Kidney tubule cell (primary cell): ENCODE data around the gene SH3BP1.

ENCODE experiments used
- DNase-seq: peaks from one replicate; pipeline ENCODE4 v3.0.0-alpha.2; 2018; ENCODE audit warnings: low spot score

SH3BP1 gene

GRCh38 chr22:37616201-37617083, 23.0 kb upstream of the SH3BP1 start:
- peak; percentile 40 for DNase-seq

DNA sequence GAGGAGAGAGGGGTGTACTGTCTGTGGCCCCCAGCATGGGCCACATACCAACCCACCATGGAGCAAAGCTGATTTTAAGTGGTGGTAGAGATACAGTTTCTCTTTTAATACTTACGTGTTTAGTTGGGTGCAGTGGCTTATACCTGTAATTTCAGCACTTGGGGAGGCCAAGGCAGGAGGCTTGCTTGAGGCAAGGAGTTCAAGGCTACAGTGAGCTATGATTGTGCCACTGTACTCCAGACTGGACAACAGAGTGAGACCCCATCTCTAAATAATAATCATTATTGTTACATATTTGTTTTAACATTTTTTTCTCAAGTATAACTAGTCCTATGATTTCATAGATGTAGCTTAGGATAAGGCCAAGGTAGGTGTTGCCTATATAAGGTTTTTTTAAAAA, 22.0 kb upstream of the SH3BP1 start:
- DNase-seq: no peak

GRCh38 chr22:37618072-37618656, 21.3 kb upstream of the SH3BP1 start:
- no peak for DNase-seq

GRCh38 chr22:37618674-37619073, 20.8 kb upstream of the SH3BP1 start:
- DNase-seq: no peak

GRCh38 chr22:37619991-37620390, 19.5 kb upstream of the SH3BP1 start:
- DNase-seq: no peak

DNA sequence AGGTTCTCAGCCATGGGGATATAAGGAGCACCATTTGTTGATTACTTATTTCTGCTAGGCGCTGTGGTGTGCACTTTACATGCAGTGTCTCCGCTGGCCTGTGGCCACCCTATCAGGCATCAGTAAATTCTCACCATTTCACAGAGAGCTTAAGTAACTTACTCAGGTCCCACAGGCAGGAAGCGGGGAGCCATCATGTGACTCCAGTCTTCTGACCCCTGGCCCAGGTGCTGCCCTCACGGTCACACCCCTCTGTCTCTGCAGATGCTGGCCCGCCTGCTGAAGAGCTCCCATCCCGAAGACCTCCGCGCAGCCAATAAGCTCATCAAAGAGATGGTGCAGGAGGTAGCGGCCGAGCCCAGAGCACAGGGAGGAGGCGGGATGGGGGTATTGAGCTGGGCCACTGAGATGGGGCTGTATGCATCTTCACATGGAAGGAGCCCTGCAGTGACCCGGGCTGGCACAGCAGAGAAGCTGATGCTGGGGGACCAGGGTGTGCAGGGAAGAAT, 18.1 kb upstream of the SH3BP1 start:
- DNase-seq: no peak

DNA sequence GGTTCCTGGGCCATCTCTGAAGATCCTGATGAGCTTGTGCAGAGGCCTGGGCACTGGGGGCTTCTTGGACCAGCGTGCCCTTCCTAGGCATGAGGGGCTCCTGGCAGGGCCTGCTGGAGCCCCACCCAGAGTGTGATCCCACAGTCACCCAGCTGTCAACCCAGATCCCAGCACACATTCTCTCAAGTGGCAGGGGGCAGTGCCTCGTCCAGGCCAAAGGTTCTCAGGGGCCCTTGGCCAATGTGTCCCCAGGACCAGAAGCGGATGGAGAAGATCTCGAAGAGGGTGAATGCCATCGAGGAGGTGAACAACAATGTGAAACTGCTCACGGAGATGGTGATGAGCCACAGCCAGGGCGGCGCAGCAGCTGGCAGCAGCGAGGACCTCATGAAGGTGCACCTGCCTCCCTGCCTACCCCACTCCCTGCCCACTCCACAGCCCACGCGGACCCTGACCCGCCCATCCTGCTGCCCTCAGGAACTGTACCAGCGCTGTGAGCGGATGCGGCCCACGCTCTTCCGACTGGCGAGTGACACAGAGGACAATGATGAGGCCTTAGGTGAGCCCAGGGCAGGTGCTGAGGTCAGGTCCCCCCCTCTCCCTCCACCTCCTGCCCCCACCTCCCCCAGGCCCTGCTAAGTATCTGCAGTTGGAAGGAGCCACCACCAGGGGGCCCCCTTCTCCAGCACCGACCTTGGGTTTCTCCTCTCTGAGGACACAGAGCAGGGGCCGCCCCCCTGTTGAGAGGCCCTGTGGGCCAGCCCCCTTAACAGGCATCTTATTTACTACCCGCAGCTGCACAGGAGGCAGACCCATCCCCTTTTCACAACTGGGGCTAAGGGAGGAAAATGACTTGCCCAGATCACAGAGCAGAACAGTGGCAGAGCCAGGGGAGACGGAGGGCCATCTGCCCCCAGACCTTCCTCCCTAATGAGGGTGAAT, 16.1 kb upstream of the SH3BP1 start:
- DNase-seq: peak; percentile 55

DNA sequence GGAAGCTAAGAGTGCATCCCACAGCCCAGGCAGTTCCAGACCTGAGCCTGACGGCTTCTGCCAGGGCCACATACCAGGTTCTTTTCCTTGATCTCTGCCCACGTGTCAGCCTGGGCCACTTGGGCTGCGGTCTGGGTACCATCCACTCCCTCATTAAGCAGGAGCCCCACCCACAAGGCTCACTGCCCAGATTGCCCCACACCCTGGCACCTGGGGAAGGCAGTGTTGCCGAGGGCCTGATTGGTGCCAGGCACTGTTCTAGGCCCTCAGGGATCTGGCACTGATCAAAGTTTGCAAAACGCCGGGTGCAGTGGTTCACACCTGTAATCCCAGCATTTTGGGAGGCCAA, 15.5 kb upstream of the SH3BP1 start:
- no peak for DNase-seq

DNA sequence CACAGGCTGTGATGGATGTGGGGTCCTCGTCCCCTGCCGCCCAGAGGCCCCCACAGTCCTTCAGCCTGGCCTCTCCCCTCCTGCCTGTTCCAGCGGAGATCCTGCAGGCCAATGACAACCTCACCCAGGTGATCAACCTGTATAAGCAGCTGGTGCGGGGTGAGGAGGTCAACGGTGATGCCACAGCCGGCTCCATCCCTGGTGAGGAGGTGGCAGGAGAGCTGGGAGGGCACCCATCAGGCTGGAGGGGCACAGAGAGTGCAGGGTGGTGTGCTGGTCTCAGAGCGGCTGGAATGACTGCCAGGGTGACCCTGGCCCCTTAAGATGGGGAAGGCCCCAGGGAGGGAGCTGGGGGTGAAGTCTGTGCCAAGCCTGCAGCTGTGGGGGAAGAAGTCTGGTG, 14.6 kb upstream of the SH3BP1 start:
- no peak for DNase-seq

- no peak for DNase-seq
Observed at GRCh38 chr22:37625737-37626136, 13.7 kb upstream of the SH3BP1 start.

DNA sequence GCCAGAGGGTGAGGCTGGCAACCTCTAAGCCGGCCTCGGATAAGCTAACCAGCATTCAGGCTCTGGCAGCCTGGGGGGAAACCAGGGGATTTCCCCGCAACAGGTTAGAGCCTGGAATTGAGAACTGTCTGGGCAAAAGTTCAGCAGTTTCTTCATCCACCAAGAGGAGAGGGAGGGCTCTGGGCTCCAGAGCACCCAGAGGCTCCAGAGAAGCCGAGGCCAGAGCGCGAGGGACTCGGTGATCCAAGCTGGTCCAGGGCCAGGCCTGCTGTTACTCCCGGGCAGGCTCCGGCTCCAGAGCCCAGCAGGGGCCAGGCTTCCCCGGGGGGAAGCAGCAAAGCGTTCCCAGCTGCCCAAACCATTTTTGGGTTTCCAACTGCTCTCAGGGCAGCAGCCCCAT, 13.3 kb upstream of the SH3BP1 start:
- DNase-seq: peak; percentile 19

DNA sequence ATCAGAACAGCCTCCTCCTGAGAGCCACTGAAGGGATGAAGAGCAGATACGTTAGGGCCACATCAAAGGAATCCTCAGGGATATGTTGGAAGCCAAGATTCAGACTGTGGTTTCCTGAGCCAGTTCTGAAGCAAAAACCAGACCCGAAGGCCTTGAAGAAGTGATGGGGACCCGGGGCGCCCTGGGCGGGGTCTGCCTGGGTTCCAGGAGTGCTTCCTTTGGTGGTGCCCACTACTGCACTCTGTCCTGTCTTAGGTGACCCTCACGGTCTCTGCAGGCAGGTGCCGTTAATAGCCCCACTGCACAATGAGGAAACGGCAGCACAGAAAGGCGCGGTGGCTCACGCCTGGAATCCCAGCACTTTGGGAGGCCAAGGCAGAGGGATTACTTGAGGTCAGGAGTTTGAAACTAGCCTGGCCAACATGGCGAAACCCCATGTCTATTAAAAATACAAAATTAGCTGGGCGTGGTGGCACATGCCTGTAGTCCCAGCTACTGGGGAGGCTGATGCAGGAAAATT, 12.9 kb upstream of the SH3BP1 start:
- no peak for DNase-seq

GRCh38 chr22:37627121-37627520, 12.3 kb upstream of the SH3BP1 start:
- DNase-seq: peak; percentile 35

DNA sequence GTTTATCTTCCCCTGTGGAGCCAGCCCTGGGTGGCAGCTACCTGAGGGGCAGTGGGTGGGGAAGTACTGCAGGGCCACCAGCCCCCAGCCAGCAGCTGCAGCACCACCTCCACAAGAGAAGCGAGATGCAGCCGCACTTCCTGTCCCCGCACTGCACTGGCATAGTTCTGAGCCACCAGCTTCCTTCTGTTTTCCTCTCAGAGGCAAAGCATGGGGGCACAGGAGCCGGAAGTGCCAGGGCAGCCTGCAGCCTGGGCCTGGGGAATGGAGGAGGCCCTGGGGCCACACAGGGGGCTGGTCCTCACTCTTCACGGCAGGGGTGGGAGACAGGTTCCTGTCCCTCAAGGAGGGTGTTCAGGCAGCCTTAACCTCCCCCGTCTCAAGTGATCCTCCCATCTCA, 11.9 kb upstream of the SH3BP1 start:
- no peak for DNase-seq

- DNase-seq: no peak
Observed at GRCh38 chr22:37628830-37629229, 10.6 kb upstream of the SH3BP1 start.

DNA sequence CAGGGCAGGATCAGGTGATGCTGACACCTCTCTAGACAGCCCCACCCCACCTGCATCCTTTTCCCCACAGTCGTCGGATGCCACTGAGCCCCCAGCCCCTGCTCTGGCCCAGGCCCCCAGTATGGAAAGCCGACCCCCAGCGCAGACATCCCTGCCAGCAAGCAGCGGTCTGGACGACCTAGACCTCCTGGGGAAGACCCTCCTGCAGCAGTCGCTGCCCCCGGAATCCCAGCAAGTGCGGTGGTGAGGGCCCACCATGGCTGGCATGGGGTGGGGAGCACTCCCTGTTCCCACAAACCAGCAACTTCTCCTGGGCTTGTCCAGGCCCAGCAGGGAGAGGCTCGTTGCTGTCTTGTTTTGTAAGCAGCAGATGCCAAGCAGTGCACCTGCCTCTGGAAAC, 9.5 kb upstream of the SH3BP1 start:
- DNase-seq: no peak

- DNase-seq: no peak
Observed at GRCh38 chr22:37630839-37631435, 8.5 kb upstream of the SH3BP1 start.

- DNase-seq: no peak
Observed at GRCh38 chr22:37631448-37632173, 7.9 kb upstream of the SH3BP1 start.

GRCh38 chr22:37632174-37633088, 7.0 kb upstream of the SH3BP1 start:
- DNase-seq: no peak

GRCh38 chr22:37633089-37633624, 6.3 kb upstream of the SH3BP1 start:
- no peak for DNase-seq
